ENCODE measurements around the gene SPOCD1. TPM values are rescaled to one million over a fixed set of nuclear protein-coding genes. Genes with fewer than 3 reads are reported as not detected.

Gene SPOCD1
- total RNA-seq, 2 donors from 2014 or later, result 0.45 to 0.59 TPM

DNA sequence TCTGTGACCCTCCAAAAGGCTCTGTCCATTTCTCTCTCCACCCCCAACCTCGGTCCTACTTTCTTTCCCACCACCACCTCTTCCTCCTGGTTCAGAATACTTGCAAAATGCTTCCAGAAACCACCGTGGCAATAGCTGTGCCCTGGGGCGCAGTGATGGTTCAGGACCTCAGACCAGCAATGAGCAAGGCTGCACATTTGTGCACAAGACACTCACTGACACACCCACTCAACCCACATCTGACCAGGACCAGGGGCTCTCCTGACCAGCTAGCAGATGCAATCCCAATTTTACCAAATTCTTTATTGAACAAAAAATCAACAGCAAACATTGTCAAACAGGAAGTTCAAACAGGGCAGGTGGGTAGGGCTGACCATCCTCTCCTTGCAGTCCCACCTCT, 25.7 kb downstream of the SPOCD1 start:
- Histone ChIP-seq H3K27me3 (no peaks in the 10 kb centered on the region), H3K4me1 (no peaks in the 10 kb centered on the region), H3K9ac (ENCODE audit: low read depth in 2 of 2, low read length in 2 of 2) (no peak overlapping the region), H3K9me3 (no peaks in the 10 kb centered on the region), H3K36me3 (no peaks in the 10 kb centered on the region), H3K27ac (no peak overlapping the region), H3K4me3 (no peak overlapping the region)
- intact Hi-C loops (cut with DNase I), result no loop called here
- no peak for DNase-seq
- TF ChIP-seq, protein P1, sequence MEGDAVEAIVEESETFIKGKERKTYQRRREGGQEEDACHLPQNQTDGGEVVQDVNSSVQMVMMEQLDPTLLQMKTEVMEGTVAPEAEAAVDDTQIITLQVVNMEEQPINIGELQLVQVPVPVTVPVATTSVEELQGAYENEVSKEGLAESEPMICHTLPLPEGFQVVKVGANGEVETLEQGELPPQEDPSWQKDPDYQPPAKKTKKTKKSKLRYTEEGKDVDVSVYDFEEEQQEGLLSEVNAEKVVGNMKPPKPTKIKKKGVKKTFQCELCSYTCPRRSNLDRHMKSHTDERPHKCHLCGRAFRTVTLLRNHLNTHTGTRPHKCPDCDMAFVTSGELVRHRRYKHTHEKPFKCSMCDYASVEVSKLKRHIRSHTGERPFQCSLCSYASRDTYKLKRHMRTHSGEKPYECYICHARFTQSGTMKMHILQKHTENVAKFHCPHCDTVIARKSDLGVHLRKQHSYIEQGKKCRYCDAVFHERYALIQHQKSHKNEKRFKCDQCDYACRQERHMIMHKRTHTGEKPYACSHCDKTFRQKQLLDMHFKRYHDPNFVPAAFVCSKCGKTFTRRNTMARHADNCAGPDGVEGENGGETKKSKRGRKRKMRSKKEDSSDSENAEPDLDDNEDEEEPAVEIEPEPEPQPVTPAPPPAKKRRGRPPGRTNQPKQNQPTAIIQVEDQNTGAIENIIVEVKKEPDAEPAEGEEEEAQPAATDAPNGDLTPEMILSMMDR (IDR thresholded peaks at IDR 0.05), result no peak

DNA sequence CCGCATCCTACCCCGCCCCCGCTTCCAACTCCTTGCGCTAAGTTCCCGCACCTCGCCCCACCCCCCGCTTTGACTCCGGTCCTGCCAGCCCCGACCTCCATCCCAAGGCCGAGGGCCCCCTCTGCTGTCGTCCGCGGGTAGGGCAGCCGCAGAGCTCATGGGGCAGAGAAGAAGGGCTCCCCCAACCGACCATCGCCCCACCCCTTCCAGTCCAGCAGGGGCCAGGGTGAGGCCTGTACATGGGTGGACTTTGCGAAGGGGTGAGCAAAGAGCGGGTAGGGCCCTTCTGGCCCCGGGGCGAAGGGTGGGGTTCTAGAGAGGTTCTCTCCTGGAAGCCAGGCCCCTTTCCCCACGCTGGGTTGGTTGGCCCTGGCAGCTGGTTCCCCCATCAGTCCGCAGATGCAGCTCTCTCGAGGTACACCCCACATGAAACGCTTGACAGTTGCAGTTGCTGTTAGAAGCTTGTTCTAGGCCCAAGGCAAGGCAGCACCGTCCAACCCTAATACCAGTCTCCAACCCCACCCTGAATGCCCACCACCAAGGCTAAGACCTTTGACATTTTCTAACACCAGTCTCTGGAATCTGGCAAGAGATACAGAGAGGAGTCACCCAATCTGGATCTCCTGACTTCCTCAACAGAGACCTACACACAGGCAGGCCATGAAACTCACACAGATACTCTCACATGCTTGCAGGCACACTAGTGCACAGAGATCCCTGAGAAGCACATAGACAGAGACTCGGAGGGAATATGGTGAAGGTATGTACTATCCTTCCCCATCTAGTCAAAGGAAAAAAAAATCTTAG, 26.4 kb downstream of the SPOCD1 start:
- Histone ChIP-seq H3K27ac (peak overlapping the region; percentile 75), H3K9me3 (no peaks in the 10 kb centered on the region), H3K27me3 (no peaks in the 10 kb centered on the region), H3K36me3 (no peaks in the 10 kb centered on the region), H3K4me1 (no peaks in the 10 kb centered on the region), H3K9ac (ENCODE audit: low read depth in 2 of 2, low read length in 2 of 2) (peak overlapping the region in 1 of 2 donors; percentile 79), H3K4me3 (peak overlapping the region; percentile 43)
- TF ChIP-seq, protein P1 (IDR thresholded peaks at IDR 0.05), result peak; percentile 64
- peak; percentile 99 for DNase-seq
- intact Hi-C loops (cut with DNase I), result loop anchor here (2.0 to 10.0 kb wide), 3 partner anchors 21 to 127 kb away; no protein-coding TSS in a partner anchor

DNA sequence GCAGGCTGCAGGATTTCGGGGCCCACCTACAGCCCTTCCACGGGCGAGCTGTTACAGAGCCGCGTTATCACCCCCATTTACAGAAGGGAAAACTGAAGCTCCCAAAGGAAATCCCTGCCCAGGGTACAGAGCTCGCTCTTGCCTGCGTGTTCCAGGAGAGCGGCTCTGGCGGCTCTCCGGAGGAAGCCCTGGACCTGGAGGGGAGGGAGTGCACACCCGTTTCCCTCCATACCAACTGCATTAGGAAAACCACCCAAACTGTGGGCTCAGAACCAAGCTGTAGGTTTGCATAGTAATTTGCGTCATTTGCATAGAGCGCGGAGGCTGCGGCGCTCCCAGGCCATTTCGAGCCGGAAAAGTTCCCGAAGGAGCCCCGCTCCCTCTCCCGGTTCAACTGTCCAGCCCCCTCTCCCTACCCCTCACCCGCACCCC, 27.0 kb downstream of the SPOCD1 start:
- H3K4me3 ChIP-seq, result peak overlapping the region; percentile 43
- H3K27ac ChIP-seq, result peak overlapping the region; percentile 75
- no peaks in the 10 kb centered on the region for H3K4me1 ChIP-seq
- no peaks in the 10 kb centered on the region for H3K36me3 ChIP-seq
- intact Hi-C loops (cut with DNase I), result loop anchor here (2.0 to 10.0 kb wide), 3 partner anchors 20 to 126 kb away; no protein-coding TSS in a partner anchor
- H3K9ac ChIP-seq (ENCODE audit: low read depth in 2 of 2, low read length in 2 of 2), result peak overlapping the region; percentile 60 to 79
- no peaks in the 10 kb centered on the region for H3K27me3 ChIP-seq
- H3K9me3 ChIP-seq, result no peaks in the 10 kb centered on the region
- TF ChIP-seq, protein P1 (IDR thresholded peaks at IDR 0.05), result no peak
- DNase-seq, result no peak

DNA sequence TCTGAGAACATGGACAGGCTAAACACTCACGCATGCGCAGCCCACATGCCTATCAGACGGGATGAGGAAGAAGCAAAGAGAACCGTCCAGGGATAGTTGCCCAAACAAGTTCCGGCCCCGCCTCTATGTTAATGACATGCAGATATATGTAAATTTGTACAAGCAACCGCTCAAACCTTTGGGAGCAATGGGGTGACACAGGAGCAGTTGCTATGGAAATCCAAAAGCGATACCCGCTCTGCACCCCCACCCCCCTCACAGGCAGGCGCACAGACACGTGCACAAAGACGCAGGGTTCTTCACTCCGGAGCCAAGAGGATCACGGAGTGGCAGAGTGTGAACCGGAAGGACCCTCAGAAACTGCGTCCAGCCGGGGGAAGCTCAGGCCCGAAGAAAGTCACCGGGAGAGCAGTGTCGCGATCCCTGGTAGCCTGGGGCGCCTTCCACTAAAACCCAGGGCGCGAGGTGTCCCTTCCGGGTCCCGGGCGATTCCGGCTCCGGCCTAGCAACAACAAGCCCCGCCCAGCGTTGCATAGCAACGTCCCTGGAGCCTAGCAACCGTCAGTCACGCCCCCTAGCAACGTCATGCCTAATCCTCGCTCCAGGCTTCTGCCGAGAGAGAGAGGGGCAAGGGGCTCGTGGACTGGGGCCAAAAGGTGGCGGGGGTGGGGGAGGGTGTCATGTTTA, 27.5 kb downstream of the SPOCD1 start:
- Histone ChIP-seq H3K27ac (peak overlapping the region; percentile 75), H3K9me3 (no peaks in the 10 kb centered on the region), H3K4me3 (peak overlapping the region; percentile 43), H3K9ac (ENCODE audit: low read depth in 2 of 2, low read length in 2 of 2) (peak overlapping the region; percentile 60 to 79), H3K36me3 (no peaks in the 10 kb centered on the region), H3K27me3 (no peaks in the 10 kb centered on the region), H3K4me1 (no peaks in the 10 kb centered on the region)
- TF ChIP-seq, protein P1 (IDR thresholded peaks at IDR 0.05), result no peak
- intact Hi-C loops (cut with DNase I), result loop anchor here (2.0 to 10.0 kb wide), 3 partner anchors 19 to 125 kb away; no protein-coding TSS in a partner anchor
- DNase-seq, result peak; percentile 98

DNA sequence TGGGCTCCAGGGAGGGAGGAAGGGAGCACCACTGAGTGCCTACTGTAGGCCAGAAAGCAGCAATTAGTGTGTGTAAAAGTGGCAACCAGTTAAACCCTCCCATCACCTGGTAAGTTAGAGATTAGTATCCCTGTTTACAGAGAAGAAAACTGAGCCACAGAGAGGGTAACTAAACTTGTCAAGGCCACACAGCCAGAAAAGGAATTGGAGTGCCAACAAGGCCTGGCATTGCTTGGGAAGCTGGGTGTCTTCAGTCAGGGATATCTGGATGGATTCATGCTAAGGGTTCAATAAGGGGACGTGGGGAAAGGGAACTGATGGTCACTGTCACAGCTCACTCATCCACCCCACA, 28.1 kb downstream of the SPOCD1 start:
- DNase-seq, result no peak
- Histone ChIP-seq H3K27me3 (no peaks in the 10 kb centered on the region), H3K9ac (ENCODE audit: low read depth in 2 of 2, low read length in 2 of 2) (peak overlapping the region in 1 of 2 donors; percentile 79), H3K9me3 (no peaks in the 10 kb centered on the region), H3K4me1 (no peaks in the 10 kb centered on the region), H3K36me3 (no peaks in the 10 kb centered on the region), H3K4me3 (no peak overlapping the region), H3K27ac (peak overlapping the region; percentile 75)
- TF ChIP-seq, protein P1 (IDR thresholded peaks at IDR 0.05), result no peak
- intact Hi-C loops (cut with DNase I), result loop anchor here (2.0 to 10.0 kb wide), 3 partner anchors 19 to 125 kb away; no protein-coding TSS in a partner anchor

Measured in colonic mucosa (tissue), 4 donors.